ENCODE results near the gene INSYN2A.
A peak's percentile ranks its signal among the peaks of the same experiment; 100 is the strongest.

The INSYN2A gene

DNA sequence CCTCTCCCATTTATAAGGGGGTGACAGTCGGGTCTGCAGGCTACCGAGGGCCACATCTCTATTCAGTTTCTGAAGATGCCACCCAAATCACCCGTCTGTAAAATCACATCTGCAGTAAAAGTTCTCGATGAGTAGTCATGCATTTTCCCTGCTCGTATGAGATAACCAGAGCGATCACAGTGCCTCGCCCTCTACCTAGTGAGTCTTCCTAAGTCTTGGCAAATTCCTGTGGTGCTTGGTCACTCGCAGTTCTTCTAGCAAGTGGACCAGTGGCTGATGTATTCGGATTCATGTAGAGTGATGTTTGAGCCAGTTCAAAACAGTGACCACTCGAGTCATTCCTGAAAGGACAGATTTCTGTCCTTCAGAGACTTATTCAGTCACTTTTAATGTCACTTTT, 44.9 kb downstream of the INSYN2A start:
- no peak overlapping the region for H3K4me3 ChIP-seq (ENCODE audit: control insufficient read depth, low read depth, low read length)
- DNase-seq (ENCODE audit: low read depth): peak; percentile 56
- TF ChIP-seq, protein P1, sequence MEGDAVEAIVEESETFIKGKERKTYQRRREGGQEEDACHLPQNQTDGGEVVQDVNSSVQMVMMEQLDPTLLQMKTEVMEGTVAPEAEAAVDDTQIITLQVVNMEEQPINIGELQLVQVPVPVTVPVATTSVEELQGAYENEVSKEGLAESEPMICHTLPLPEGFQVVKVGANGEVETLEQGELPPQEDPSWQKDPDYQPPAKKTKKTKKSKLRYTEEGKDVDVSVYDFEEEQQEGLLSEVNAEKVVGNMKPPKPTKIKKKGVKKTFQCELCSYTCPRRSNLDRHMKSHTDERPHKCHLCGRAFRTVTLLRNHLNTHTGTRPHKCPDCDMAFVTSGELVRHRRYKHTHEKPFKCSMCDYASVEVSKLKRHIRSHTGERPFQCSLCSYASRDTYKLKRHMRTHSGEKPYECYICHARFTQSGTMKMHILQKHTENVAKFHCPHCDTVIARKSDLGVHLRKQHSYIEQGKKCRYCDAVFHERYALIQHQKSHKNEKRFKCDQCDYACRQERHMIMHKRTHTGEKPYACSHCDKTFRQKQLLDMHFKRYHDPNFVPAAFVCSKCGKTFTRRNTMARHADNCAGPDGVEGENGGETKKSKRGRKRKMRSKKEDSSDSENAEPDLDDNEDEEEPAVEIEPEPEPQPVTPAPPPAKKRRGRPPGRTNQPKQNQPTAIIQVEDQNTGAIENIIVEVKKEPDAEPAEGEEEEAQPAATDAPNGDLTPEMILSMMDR (conservative IDR thresholded peaks at IDR 0.05; ENCODE audit: control insufficient read depth, insufficient read depth, low read depth, low read length): no peak

DNA sequence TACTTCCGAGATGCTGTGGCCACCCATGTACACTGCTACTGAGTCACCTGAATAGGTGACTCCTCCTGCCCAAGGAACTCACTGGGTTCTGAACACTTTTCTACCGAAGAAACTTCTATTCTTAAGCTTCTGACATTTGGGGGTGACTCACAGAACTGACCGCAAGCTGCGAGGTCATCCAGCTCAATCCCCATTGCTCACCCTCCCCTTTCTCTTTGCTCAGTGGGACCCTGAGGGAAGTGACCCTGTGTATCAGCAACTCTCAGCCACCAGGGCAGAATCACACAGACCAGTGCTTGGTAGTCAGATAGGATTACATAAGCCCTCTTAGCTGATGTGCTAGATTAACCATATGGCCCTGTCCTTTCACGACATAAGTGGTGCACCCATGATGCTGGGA, 46.3 kb downstream of the INSYN2A start:
- DNase-seq (ENCODE audit: low read depth): peak; percentile 80
- TF ChIP-seq, protein P1 (conservative IDR thresholded peaks at IDR 0.05; ENCODE audit: control insufficient read depth, insufficient read depth, low read depth, low read length): no peak
- H3K4me3 ChIP-seq (ENCODE audit: control insufficient read depth, low read depth, low read length): no peak overlapping the region

DNA sequence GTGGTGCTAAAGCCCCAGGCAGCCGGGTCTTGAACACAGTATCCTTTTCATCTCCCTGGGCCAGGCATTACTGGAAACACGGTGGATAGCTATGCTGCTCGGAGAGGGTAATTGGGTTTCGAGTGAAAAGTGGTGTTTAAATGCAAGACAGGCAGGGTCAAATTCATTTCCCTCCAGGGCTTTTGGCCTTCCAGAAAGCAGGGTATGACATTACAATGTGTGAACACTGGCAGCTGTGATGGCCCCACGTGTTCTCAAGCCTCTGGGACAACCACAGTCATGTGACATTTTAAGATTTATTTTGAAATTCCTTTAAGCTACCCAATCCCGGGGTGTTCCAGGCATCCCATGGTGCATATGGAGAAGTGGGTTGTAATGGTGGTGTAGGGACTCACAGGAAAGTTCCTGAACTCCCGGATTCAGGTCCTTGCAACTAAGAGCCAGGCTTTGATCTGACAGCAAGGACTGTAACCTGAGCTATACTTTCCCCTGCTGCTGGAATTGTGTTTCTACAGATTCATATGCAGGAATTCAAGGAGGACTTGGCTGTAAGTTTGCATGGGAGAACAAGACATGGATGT, 46.8 kb downstream of the INSYN2A start:
- TF ChIP-seq, protein P1 (conservative IDR thresholded peaks at IDR 0.05; ENCODE audit: control insufficient read depth, insufficient read depth, low read depth, low read length): no peak
- H3K4me3 ChIP-seq (ENCODE audit: control insufficient read depth, low read depth, low read length): no peak overlapping the region
- DNase-seq (ENCODE audit: low read depth): peak; percentile 54

DNA sequence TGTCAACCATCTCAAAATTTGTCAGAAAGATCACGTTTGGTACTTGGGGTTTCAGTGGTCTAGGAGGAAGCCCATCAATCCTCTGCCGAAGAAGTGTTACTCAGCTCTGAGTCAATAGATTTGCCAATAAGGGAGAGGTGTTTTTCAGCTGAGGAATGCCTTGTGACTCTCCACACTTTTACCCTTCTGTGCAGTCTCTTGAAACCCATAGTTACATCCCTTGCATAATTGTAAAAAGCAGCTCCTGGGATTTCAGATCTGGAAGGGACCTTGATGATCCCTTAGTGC, 47.5 kb downstream of the INSYN2A start:
- peak overlapping the region; percentile 26 for H3K4me3 ChIP-seq (ENCODE audit: control insufficient read depth, low read depth, low read length)
- peak; percentile 94 for DNase-seq (ENCODE audit: low read depth)
- TF ChIP-seq, protein P1 (conservative IDR thresholded peaks at IDR 0.05; ENCODE audit: control insufficient read depth, insufficient read depth, low read depth, low read length): no peak

DNA sequence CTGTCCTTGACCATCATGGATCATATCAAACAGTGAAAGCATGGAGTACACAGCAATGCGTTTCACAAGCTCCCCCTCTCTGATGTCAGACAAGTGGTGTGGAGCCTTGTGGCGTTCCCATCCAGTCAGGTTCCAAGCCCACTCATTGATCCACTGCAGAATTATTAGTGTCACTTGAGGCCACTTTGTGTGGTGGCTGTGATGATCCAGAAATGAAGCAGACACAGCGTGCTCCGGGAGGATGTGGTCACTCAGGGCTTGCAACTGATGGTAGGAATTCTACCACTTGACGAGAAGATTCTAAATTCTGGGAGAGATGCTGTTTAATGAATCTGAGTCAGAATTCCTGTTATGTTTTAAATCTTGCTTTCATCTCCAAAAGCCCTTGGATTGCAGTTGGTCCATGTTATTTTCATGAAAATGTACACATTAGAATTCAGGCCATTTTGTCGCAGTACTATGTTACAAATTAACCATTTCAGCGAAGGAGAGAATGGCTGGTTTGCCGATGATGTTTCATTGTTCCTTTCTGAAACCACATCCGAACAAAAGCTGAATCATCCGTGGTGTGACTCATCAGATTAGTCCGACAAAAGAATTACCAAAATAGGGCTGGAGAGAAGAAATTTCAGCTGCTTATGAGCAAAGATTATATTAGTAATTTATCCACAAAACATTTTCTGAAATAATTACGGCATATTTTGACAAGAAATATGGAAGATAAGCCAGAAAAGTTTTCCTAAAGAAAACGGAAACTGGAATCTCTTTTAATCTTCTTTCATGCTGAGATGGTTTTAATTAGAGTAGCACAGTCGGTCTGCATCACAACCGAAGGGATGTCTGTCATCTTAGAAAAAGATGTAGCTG, 48.1 kb downstream of the INSYN2A start:
- H3K4me3 ChIP-seq (ENCODE audit: control insufficient read depth, low read depth, low read length): peak overlapping the region; percentile 26
- peak; percentile 93 for DNase-seq (ENCODE audit: low read depth)
- TF ChIP-seq, protein P1 (conservative IDR thresholded peaks at IDR 0.05; ENCODE audit: control insufficient read depth, insufficient read depth, low read depth, low read length): no peak

DNA sequence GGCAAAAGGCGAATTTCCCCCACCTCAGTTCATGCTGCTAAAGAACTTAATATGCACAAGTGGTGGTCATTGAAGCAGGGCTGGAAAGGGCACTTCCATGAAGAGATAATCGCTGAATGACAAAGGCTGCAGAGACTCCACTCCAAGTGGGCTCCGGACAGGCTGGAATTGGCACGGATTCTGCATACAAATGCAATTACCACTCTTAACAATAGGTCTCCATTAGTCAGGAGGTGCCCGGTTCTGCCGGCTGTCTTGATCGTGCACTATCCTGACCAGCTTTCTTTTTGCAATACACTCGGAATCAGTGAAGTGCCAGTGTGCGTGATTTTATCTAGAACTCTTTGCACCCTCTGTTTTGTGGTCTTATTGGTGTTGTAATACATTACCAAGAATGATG, 49.7 kb downstream of the INSYN2A start:
- H3K4me3 ChIP-seq (ENCODE audit: control insufficient read depth, low read depth, low read length): no peak overlapping the region
- TF ChIP-seq, protein P1 (conservative IDR thresholded peaks at IDR 0.05; ENCODE audit: control insufficient read depth, insufficient read depth, low read depth, low read length): no peak
- DNase-seq (ENCODE audit: low read depth): no peak
